Hematopoietic multipotent progenitor cell treated with erythropoietin and hydrocortisone succinate and interleukin-3 and kit ligand, for 15 days (in vitro differentiated cells): ENCODE results near the gene PRAMEF20.
"Not testable (repeated sequence)": the region's sequence is repeated elsewhere in the genome, so short reads cannot be mapped to it uniquely, and the experiment has no call there.

Source experiments
- DNase-seq: peaks from one replicate; pipeline ENCODE4 v3.0.0-alpha.2; 2015; ENCODE audit warnings: low spot score

The PRAMEF20 gene

GRCh38 chr1:13410150-13410549 lies at the start of gene PRAMEF20:
TSS of gene PRAMEF20 (plus strand) at chr1:13410450. CDS start at chr1:13416355, 5,905 bp downstream.
- DNase-seq, result not testable (repeated sequence)

GRCh38 chr1:13362364-13362763 lies 47.9 kb upstream of the PRAMEF20 start:
- DNase-seq, result not testable (repeated sequence)

- not testable (repeated sequence) for DNase-seq
These were observed 45.3 kb upstream of the PRAMEF20 start for GRCh38 chr1:13364928-13365327.

GRCh38 chr1:13366536-13366935 lies 43.7 kb upstream of the PRAMEF20 start:
- not testable (repeated sequence) for DNase-seq

GRCh38 chr1:13368544-13368943 lies 41.7 kb upstream of the PRAMEF20 start:
- DNase-seq, result not testable (repeated sequence)

- not testable (repeated sequence) for DNase-seq
These were observed 31.3 kb upstream of the PRAMEF20 start for GRCh38 chr1:13378983-13379382.

GRCh38 chr1:13380380-13380779 lies 29.9 kb upstream of the PRAMEF20 start:
- not testable (repeated sequence) for DNase-seq

GRCh38 chr1:13389332-13389731 lies 20.9 kb upstream of the PRAMEF20 start, which contains the start of gene PRAMEF17:
TSS of gene PRAMEF17 (plus strand) at chr1:13389632. CDS start at chr1:13389658, 26 bp downstream.
- not testable (repeated sequence) for DNase-seq

- not testable (repeated sequence) for DNase-seq
These were observed 17.2 kb upstream of the PRAMEF20 start for GRCh38 chr1:13393004-13393403.

GRCh38 chr1:13394761-13395160 lies 15.5 kb upstream of the PRAMEF20 start:
- not testable (repeated sequence) for DNase-seq

- not testable (repeated sequence) for DNase-seq
These were observed 14.9 kb upstream of the PRAMEF20 start for GRCh38 chr1:13395311-13395710.

- no peak for DNase-seq
These were observed 2.4 kb upstream of the PRAMEF20 start for GRCh38 chr1:13407811-13408210.

- no peak for DNase-seq
These were observed 20.2 kb downstream of the PRAMEF20 start for GRCh38 chr1:13430495-13430894.

GRCh38 chr1:13432251-13432650 lies 22.0 kb downstream of the PRAMEF20 start:
- DNase-seq, result no peak

- not testable (repeated sequence) for DNase-seq
These were observed 23.6 kb downstream of the PRAMEF20 start for GRCh38 chr1:13433694-13434358.

GRCh38 chr1:13435458-13435857 lies 25.2 kb downstream of the PRAMEF20 start:
- no peak for DNase-seq

GRCh38 chr1:13439104-13439783 lies 29.0 kb downstream of the PRAMEF20 start:
- not testable (repeated sequence) for DNase-seq

GRCh38 chr1:13443335-13443979 lies 33.2 kb downstream of the PRAMEF20 start:
- no peak for DNase-seq

- DNase-seq, result no peak
These were observed 40.0 kb downstream of the PRAMEF20 start for GRCh38 chr1:13450204-13450603.

- no peak for DNase-seq
These were observed 41.2 kb downstream of the PRAMEF20 start for GRCh38 chr1:13451399-13451965.

- DNase-seq, result no peak
These were observed 46.8 kb downstream of the PRAMEF20 start for GRCh38 chr1:13456904-13457532.

GRCh38 chr1:13461977-13462376 lies 51.7 kb downstream of the PRAMEF20 start:
- no peak for DNase-seq
